Mononuclear cell (primary cell): ENCODE measurements around the gene RETREG3. TPM values are rescaled to one million over a fixed set of nuclear protein-coding genes. Genes with fewer than 3 reads are reported as not detected.

Experiments
- H3K27me3 ChIP-seq: 2 replicates; pipeline ENCODE4 v1.6.0; 2011; ENCODE audit warnings: low read length, control low read depth; ENCODE audit not compliant: insufficient read depth
- H3K4me1 ChIP-seq: 2 replicates; pipeline ENCODE4 v1.5.1; 2011; ENCODE audit warnings: mild to moderate bottlenecking, low read length, control low read depth; ENCODE audit not compliant: insufficient read depth
- H3K4me3 ChIP-seq: 2 replicates; pipeline ENCODE4 v1.5.1; 2011; ENCODE audit warnings: mild to moderate bottlenecking, low read length, moderate library complexity
- H3K9me3 ChIP-seq: 2 replicates; pipeline ENCODE4 v1.5.1; 2011; ENCODE audit warnings: low read depth, mild to moderate bottlenecking, control low read depth, low read length
- total RNA-seq: library from RNA; depleted of rRNA; stranded (reverse); fragments of >200 nt; gene quantifications from one replicate; pipeline ENCODE4 v1.2.3, GENCODE V29; 2012

The RETREG3 gene
- total RNA-seq, 1 donor: 34.7 TPM

DNA sequence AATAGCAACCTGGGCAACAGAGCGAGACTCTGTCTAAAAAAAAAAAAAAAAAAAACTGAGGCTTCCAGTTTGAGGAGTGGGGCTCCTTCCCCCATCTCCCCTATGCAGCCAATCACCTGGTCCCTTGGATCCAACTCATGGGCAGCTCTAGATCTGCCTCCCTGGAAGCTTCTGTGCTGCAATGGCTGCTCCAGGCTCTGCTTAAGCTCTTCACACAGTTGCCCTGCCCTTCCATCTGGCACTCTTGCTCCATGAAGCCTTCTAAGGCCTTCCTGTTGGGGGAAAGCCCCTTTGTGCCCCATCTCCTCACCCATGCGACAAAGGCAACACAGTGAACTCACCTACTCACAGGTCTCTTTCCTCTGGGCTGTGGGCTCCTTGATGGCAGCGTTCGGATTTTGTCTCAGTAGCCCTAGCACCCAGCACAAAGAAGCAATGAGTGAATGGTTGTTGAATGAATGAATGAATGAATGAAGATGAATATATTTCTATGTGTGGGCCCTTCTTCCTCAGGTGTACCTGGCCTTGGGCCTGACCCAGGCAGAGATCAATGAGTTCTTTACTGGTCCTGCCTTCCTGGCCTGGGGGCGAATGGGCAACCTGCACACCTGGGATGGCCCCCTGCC lies 71.2 kb downstream of the RETREG3 start:
- Histone ChIP-seq H3K4me1 (peaks cover 28% of the 10 kb centered on the region), H3K4me3 (no peak overlapping the region), H3K9me3 (no peaks in the 10 kb centered on the region), H3K27me3 (no peaks in the 10 kb centered on the region)

DNA sequence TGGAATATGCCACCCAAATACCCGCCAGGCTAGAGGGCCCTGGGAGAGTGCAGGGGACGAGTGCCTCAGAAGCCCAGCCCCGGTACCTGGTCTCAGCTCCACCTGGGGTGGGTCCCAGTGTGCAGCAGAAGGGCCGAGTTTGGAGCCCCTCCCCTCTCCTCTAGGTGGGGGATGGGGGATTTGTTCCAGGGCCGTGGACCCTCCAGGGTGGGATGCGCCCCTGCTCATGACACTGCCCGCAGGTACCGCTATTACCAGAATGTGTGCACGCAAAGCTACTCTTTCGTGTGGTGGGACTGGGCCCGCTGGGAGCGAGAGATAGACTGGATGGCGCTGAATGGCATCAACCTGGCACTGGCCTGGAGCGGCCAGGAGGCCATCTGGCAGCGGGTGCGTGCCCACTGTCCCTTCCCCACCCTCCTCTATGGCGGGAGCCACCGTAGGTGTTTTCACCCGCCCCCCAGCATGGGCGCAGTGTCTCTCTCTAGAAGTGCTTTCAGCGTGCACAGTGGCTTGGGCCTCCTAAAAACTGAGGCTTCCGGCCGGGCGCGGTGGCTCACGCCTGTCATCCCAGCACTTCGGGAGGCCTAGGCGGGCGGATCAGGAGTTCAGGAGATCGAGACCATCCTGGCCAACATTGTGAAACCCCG lies 71.9 kb downstream of the RETREG3 start:
- Histone ChIP-seq H3K27me3 (no peaks in the 10 kb centered on the region), H3K4me3 (no peak overlapping the region), H3K4me1 (peaks cover 35% of the 10 kb centered on the region), H3K9me3 (no peaks in the 10 kb centered on the region)

DNA sequence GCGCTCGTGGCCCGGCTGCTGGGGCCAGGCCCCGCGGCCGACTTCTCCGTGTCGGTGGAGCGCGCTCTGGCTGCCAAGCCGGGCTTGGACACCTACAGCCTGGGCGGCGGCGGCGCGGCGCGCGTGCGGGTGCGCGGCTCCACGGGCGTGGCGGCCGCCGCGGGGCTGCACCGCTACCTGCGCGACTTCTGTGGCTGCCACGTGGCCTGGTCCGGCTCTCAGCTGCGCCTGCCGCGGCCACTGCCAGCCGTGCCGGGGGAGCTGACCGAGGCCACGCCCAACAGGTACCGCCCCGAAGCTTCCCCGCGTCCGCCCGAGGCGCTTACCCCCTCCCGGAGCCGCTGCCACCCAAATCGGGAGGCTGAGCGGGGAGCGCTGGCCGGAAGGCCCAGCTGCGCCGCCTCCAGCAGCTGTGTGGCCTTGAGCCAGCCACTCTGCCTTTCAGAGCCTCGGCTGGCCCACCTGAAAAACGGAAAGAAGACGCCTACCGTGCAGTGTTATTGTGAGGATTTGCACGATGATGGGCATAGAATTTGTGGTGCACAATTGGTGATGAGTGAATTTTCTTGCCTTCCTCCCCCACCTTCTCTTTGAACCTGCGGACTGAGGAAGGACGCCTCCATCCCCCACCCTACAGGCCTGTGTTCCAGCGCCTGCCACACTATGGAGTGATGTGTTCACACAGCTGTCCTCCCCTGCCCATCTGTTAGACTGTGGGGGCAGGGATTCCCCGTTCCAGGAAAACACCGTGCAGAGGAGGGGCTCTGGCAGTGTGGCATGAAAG lies 72.6 kb downstream of the RETREG3 start:
- no peaks in the 10 kb centered on the region for H3K9me3 ChIP-seq
- H3K4me3 ChIP-seq: peak overlapping the region; percentile 37
- peaks cover 40% of the 10 kb centered on the region for H3K4me1 ChIP-seq
- H3K27me3 ChIP-seq: no peaks in the 10 kb centered on the region

DNA sequence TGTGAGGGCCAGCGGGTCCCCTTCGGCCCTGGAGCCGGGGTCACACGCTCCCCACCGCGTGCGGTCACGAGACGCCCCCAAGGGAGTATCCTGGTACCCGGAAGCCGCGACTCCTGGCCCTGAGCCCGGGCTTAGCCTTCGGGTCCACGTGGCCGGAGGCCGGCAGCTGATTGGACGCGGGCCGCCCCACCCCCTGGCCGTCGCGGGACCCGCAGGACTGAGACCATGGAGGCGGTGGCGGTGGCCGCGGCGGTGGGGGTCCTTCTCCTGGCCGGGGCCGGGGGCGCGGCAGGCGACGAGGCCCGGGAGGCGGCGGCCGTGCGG lies 73.2 kb downstream of the RETREG3 start, which contains the start of gene NAGLU:
Gene NAGLU (plus strand): TSS at position 194 of the 324 bp plus-strand sequence. CDS start 32 bp downstream, at position 226.
- Histone ChIP-seq H3K4me3 (peak within 1 kb of the TSS; percentile 37), H3K9me3 (no peaks in the 10 kb centered on the region), H3K27me3 (no peaks in the 10 kb centered on the region), H3K4me1 (peaks cover 40% of the 10 kb centered on the region)

DNA sequence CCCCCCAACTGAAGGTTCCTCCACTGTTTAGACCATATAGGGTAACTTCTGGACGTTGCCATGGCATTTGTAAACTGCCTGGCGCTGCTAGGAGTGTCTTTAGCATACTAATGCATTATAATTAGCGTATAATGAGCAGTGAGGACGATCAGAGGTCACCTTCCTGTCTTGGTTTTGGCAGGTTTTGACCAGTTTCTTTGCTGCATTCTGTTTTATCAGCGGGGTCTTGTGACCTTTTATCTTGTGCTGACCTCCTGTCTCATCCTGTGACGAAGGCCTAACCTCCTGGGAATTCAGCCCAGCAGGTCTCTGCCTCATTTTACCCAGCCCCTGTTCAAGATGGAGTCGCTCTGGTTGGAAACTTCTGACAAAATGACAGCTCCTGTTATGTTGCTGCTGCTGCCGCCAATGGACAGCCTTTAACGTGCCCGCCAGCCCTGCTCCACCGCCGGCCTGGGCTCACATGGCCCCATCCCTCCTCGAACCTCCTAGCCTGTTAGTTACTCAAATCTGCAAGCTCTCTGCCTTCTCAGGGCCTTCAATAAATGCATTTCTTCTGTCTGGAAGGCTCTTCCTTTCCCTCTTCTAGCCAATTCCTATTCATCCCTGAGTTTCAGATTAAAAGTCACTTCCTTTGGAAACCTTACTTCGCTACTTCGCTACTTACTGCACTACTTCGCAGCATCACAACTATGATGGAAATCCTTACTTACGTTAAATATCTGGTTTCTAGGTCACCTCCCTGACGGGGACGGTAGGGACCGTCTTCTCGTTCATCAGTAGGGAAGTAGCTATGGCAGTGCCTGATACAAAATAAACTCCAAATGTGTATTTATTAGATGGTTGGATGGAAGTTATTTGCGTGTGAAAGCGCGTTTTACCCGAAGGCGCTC lies 73.8 kb downstream of the RETREG3 start:
- H3K4me3 ChIP-seq: peak overlapping the region; percentile 37
- peaks cover 46% of the 10 kb centered on the region for H3K4me1 ChIP-seq
- no peaks in the 10 kb centered on the region for H3K27me3 ChIP-seq
- no peaks in the 10 kb centered on the region for H3K9me3 ChIP-seq

DNA sequence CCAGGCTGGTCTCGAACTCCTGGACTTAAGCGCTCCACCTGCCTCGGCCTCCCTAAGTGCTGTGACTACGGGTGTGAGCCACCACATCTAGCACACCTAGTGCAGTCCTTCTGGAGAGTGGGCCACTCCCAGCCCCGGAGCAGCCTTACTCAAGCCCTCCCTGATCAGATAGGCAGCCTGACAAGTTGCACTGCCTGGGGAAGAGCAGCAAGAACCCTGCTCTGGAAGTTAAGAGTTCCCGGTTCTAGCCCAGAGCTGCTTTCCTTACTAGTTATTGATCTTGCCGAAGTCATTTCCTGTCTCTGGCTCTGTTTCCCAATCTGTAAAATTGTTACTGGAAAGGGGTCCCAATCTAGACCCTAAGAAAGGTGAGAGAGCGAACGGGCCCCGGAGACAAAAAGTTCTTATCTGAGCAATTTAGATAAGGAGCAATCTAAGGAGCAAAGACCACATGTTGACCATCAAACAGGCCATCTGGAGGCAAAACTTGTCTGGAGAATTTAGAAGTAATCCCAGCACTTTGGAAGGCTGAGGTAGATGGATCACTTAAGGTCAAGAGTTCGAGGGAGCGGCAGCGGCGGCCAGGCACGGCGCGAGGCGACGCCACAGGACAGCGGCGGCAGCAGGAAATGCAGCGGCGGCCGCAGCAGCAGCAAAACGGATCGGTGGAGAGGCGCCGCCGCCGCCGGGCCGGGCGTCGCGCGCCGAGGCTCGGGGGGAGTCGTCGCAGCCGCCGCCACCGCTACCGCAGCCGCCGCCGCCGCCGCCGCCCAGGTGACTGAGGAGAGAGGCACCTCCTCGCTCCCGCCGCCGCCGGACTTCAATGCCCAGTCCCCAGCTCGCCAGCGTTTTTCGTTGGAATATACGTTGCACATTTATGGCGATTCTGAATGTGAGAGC lies 77.5 kb downstream of the RETREG3 start:
- Histone ChIP-seq H3K4me3 (peak overlapping the region; percentile 42), H3K9me3 (no peaks in the 10 kb centered on the region), H3K27me3 (no peaks in the 10 kb centered on the region), H3K4me1 (peaks cover 61% of the 10 kb centered on the region)

DNA sequence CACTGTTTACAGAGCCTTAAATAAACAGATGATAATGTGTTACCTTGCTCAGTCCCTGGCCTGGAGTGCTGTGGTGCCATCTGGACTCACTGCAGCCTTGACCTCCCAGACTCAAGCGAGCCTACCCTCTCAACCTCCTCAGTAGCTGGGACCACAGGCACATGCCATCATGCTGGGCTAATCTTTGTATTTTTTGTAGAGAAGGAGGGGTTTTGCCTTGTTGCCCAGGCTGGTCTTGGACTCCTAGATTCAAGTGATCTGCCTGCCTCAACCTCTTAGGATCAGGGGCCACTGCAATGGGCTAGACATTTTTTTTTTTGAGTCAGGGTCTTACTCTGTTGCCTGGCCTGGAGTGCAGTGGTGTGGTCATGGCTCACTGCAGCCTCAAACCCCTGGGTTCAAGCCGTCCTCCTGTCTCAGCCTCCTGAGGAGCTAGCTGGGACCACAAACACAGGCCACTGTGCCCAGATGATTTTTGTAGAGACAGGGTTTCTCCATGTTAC lies 78.2 kb downstream of the RETREG3 start:
- Histone ChIP-seq H3K9me3 (no peaks in the 10 kb centered on the region), H3K4me1 (peaks cover 59% of the 10 kb centered on the region)

More for the DNA sequence above, 78.2 kb downstream of the RETREG3 start:
- no peaks in the 10 kb centered on the region for H3K27me3 ChIP-seq
- no peak overlapping the region for H3K4me3 ChIP-seq

Other genes starting within 250 kb of the RETREG3 start
- 216 TPM for gene STAT3, start 220.9 kb downstream of the RETREG3 start, total RNA-seq
- gene CAVIN1, start 186.1 kb downstream of the RETREG3 start, total RNA-seq: 0.21 TPM
- gene ATP6V0A1, start 150.5 kb downstream of the RETREG3 start, total RNA-seq: 38.4 TPM
- 7.9 TPM for gene NAGLU, start 73.1 kb downstream of the RETREG3 start, total RNA-seq
- gene HSD17B1, start 56.5 kb downstream of the RETREG3 start, total RNA-seq: 0.31 TPM
- gene COASY, start 47.2 kb downstream of the RETREG3 start, total RNA-seq: 10.2 TPM
- gene MLX, start 42.3 kb downstream of the RETREG3 start, total RNA-seq: 22.0 TPM
- 1.4 TPM for gene PSMC3IP, start 31.6 kb downstream of the RETREG3 start, total RNA-seq
- gene TUBG1, start 309 bp upstream of the RETREG3 start, total RNA-seq: 3.1 TPM
- gene TUBG2, start 49.9 kb upstream of the RETREG3 start, total RNA-seq: 2.2 TPM
- 0.52 TPM for gene PLEKHH3, start 67.6 kb upstream of the RETREG3 start, total RNA-seq
- gene CCR10, start 72.5 kb upstream of the RETREG3 start, total RNA-seq: 0.52 TPM
- 0.84 TPM for gene CNTNAP1, start 73.2 kb upstream of the RETREG3 start, total RNA-seq
- 80.9 TPM for gene EZH1, start 135.7 kb upstream of the RETREG3 start, total RNA-seq
- not detected for gene RAMP2, start 151.9 kb upstream of the RETREG3 start, total RNA-seq
- 27.0 TPM for gene VPS25, start 164.1 kb upstream of the RETREG3 start, total RNA-seq
- gene WNK4, start 171.2 kb upstream of the RETREG3 start, total RNA-seq: 0.10 TPM
- gene COA3, start 189.3 kb upstream of the RETREG3 start, total RNA-seq: 2.4 TPM
- gene CNTD1, start 189.5 kb upstream of the RETREG3 start, total RNA-seq: not detected
- 86.6 TPM for gene BECN1, start 214.9 kb upstream of the RETREG3 start, total RNA-seq
- 56.9 TPM for gene PSME3, start 224.0 kb upstream of the RETREG3 start, total RNA-seq
- gene AOC2, start 235.2 kb upstream of the RETREG3 start, total RNA-seq: 1.5 TPM
- gene AOC3, start 241.8 kb upstream of the RETREG3 start, total RNA-seq: 0.21 TPM